HepG2 (cell line): ENCODE measurements around the gene AP2S1.
"Not testable (repeated sequence)": the region's sequence is repeated elsewhere in the genome, so short reads cannot be mapped to it uniquely, and the experiment has no call there.

Experiments
- AKAP8 ChIP-seq: sonication (generic); formaldehyde crosslinking; IDR thresholded peaks from 2 replicates; pipeline ENCODE4 v1.5.1; 2020; ENCODE audit warnings: mild to moderate bottlenecking, missing genetic modification reagents
- MAX ChIP-seq: IDR thresholded peaks from 2 replicates; pipeline ENCODE4 v1.6.1; 2012; ENCODE audit warnings: inconsistent platforms
- NFIC ChIP-seq: IDR thresholded peaks from 2 replicates; pipeline ENCODE4 v1.6.1; 2012; ENCODE audit warnings: mild to moderate bottlenecking, low read length, inconsistent platforms
- SETDB1 ChIP-seq: sonication (generic); formaldehyde crosslinking; IDR thresholded peaks from 2 replicates; pipeline ENCODE4 v1.5.1; 2020; ENCODE audit warnings: missing genetic modification reagents, mild to moderate bottlenecking, borderline replicate concordance
- ZBTB26 ChIP-seq: IDR thresholded peaks from 2 replicates; pipeline ENCODE4 v1.6.1; 2016; ENCODE audit warnings: missing compliant biosample characterization, missing genetic modification reagents, borderline replicate concordance
- ZNF879 ChIP-seq: sonication (generic); formaldehyde crosslinking; IDR thresholded peaks from 2 replicates; pipeline ENCODE4 v1.8.1; 2023; ENCODE audit warnings: missing genetic modification reagents

GRCh38 chr19:46871173-46871572 is 20.5 kb upstream of the AP2S1 start:
- TF ChIP-seq NFIC; ZBTB26 (CRISPR knock-in tag); AKAP8 (CRISPR knock-in tag); ZNF879 (CRISPR knock-in tag); SETDB1 (CRISPR knock-in tag); MAX: not testable (repeated sequence)
